ENCODE data around the gene CSTPP1. TPM values are rescaled to one million over a fixed set of nuclear protein-coding genes. Genes with fewer than 3 reads are reported as not detected.

CSTPP1 gene, protein sequence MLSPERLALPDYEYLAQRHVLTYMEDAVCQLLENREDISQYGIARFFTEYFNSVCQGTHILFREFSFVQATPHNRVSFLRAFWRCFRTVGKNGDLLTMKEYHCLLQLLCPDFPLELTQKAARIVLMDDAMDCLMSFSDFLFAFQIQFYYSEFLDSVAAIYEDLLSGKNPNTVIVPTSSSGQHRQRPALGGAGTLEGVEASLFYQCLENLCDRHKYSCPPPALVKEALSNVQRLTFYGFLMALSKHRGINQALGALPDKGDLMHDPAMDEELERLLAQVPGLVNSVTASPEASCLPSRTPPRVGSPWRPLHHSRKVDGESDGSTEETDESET
- total RNA-seq (2014; rRNA removed; shearing (Covaris generic); ENCODE audit: low replicate concordance) = 1.6 and 5.2 TPM in 2 replicates

DNA sequence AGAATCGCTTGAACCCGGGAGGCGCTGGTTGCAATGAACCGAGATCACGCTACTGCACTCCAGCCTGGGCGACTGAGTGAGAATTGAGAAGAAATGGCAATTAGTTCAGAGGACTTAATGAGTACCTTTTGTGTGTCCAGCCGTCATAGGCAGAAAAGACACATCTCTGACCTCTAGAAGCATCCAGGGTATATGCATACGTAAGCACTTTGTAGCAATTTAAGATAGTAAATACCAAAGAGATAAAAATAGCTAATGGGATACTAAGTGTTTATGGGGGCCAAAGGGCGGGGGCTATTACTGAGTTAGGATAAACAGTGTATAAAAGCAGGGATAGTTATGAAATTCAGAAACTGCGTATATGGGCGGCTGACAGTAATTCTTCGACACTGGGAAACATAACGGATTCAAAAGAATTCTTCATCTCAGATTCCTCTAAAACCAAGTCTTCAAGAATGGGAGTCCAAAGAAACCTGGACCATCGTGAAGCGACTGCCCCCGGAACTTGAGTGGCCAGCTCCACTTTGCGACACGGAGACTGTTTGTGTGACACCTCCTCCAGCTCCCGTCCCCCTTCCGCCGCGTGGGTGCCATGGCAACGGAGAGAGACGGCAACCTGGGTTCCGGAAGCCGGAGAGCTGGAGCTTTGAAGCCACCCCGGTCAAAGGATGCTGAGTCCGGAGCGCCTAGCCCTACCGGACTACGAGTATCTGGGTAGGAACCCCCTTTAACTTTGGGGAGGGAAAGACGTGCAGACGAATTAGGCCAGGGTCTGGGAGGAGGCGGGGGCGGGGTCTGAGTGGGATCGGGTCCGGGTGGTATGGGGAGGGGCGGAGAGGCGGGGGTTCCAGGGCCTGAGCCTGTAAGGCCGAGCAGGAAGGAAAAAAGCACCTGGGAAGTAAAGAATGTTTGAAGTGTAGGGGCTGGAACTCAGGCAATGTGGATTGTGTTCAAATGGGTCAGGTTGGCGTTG lies at the start of gene CSTPP1:
Gene CSTPP1, plus strand, starts transcription at position 624 of the 973 bp plus-strand sequence. Its CDS starts 45 bp downstream, at position 669.
- peak; percentile 93 for DNase-seq
- Histone ChIP-seq H3K9me3 (no peaks in the 10 kb centered on the region), H3K4me3 (peak within 1 kb of the TSS; percentile 73), H3K27me3 (no peaks in the 10 kb centered on the region), H3K36me3 (no peaks in the 10 kb centered on the region)

DNA sequence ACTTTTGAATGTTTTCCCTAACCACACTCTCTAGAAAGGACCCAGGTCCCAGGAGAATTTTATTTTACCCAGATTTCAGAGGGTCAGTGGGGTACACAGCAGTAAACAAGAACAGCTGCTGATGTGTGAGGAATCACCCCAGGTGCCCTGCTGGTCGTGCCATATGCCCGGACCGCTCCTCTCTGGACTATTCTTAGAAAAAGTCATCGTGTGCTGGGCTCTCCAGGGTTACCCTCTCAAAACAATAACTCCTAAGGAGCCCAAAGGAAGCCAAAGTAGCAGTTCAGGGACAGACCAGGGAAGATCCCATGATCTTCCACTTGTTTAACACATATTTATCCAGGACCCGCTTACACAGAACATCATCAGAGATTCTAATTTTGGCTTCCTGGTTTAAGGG lies 47.9 kb upstream of the CSTPP1 start:
- H3K36me3 ChIP-seq = no peaks in the 10 kb centered on the region
- no peak for DNase-seq
- H3K4me3 ChIP-seq = no peak overlapping the region
- H3K9me3 ChIP-seq = no peaks in the 10 kb centered on the region
- H3K27me3 ChIP-seq = peaks cover 6% of the 10 kb centered on the region; the same call in 1 of the 2 replicates

DNA sequence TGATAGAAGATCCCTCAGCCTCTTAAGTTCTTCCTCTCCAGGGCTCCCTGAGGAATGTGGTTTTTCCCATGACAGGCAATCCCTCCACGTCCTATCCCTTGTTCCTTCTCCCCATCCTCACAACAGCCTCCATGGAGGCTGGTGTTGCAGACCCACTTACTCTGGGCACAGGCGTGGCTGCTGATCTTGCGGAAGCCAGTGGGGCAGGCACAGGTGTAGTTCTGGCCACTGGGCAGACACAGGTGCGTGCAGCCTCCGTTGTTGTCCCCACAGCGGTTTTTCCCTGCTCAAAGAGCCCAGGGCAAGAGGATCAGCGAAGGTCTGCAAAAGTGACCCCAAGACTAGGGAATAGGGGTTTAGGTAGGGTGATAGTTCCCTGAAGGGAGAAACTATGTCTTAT lies 47.3 kb upstream of the CSTPP1 start:
- Histone ChIP-seq H3K9me3 (no peaks in the 10 kb centered on the region), H3K27me3 (peaks cover 6% of the 10 kb centered on the region; the same call in 1 of the 2 replicates), H3K36me3 (no peaks in the 10 kb centered on the region), H3K4me3 (no peak overlapping the region)
- no peak for DNase-seq

DNA sequence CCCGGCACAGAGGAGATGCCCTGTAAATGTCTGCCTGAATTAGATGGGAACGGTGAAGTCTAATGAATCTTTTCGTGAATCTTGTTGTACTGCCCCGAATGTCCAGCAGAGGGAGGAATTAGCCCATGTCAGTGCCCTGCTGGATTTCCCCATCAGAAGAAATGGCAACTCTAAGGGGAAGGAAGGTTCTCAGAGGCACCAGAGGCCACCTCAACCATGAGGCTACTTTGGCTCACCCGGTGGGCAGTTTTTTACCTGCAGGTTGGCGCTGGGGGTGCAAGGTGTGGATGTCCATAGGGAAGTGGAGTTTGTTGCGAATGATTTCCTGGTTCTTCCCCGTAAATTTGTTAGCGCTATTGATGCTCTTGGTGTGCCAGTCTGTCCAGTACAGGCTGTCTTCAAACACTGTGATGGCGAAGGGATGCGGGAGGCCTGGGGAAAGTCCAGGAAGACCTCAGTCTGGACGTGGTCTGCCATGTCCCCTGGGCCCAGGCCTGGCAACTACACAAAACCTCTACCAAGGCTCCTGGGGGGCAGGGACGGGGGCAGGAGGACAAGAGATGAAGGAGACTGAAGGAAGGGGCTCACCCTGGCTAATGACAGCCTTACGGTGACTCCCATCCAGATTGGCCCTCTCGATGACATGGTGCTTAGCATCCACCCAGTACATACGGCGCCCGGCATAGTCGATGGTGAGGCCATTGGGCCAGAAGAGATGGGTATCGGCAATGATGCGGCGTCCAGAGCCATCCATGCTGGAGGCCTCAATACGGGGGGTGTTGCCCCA lies 46.7 kb upstream of the CSTPP1 start:
- Histone ChIP-seq H3K4me3 (no peak overlapping the region), H3K36me3 (no peaks in the 10 kb centered on the region), H3K27me3 (peaks cover 6% of the 10 kb centered on the region; the same call in 1 of the 2 replicates), H3K9me3 (no peaks in the 10 kb centered on the region)
- DNase-seq = peak; percentile 28

DNA sequence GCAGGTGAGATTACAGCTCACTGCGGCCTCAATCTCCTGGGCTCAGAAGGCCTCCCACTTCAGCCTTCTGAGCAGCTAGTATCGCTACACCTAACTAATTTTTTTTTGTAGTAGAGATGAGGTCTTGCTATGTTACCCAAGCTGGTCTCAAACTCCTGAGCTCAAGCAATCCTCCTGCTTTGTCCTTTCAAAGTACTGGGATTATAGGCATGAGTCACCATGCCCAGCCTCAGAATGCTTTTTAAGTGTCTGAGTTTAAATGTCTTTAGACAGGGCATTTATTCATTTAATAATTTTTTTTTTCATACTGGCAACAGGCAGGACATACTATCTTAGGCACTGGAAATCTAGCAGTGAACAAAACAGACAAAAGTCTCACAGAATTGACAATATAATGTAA lies 45.9 kb upstream of the CSTPP1 start:
- peak; percentile 11 for DNase-seq
- Histone ChIP-seq H3K36me3 (no peaks in the 10 kb centered on the region), H3K4me3 (no peak overlapping the region), H3K27me3 (peaks cover 6% of the 10 kb centered on the region; the same call in 1 of the 2 replicates), H3K9me3 (no peaks in the 10 kb centered on the region)

DNA sequence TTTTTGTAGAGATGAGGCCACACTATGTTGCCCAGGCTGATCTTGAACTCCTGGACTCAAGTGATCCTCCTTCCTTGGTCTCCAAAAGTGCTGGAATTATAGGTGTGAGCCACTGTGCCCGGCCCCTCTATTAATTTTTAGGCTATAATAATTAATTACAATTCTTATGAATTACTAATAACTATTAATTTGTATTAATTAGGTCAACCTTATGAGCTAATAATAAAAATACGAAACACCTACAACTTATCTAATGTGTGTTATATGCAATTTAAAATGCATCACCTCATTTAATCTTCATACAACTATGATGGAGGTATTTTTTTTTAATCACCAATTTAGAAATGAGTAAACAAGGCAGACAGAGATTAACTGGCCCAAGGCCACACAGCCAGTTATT lies 44.5 kb upstream of the CSTPP1 start:
- no peaks in the 10 kb centered on the region for H3K9me3 ChIP-seq
- no peak overlapping the region for H3K4me3 ChIP-seq
- H3K27me3 ChIP-seq = peaks cover 6% of the 10 kb centered on the region; the same call in 1 of the 2 replicates
- no peak for DNase-seq
- no peaks in the 10 kb centered on the region for H3K36me3 ChIP-seq

DNA sequence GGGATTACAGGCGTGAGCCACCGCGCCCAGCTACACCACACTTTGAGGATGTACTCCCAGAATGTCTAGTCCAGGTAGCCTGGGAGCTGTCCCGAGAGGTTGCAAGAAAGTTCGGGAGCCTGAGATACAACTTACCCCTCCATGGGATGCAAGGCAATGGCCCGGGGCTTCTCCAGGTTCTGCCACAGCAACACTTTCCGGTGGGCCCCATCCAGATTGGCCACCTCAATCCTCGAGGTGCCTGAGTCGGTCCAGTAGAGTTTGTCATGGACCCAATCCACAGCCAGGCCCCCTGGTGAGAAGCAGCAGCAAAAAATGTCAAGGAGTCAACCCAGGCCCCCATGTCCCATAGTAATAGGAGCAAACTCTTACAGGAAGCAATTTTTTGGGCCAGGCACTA lies 43.7 kb upstream of the CSTPP1 start:
- Histone ChIP-seq H3K36me3 (no peaks in the 10 kb centered on the region), H3K4me3 (no peak overlapping the region), H3K9me3 (no peaks in the 10 kb centered on the region), H3K27me3 (peaks cover 6% of the 10 kb centered on the region; the same call in 1 of the 2 replicates)
- DNase-seq = no peak

DNA sequence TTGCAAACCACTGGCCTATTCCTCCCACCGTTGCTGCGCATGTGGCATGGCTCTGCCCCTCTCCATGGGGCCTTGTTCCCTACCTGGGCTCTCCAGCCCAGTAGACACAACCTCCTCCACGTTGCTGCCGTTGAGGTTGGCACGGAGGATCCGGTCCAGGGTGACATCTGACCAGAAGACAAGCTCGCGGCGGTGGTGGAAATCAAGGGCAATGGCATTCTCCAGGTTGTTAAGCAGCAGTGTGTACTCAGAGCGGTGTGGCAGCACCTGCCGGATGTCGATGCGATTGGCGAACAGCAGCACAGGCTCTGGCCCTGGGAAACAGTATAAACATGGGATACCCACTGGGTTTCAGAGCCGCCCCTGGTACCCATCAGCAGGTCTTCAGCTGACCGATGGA lies 42.1 kb upstream of the CSTPP1 start:
- Histone ChIP-seq H3K4me3 (no peak overlapping the region), H3K36me3 (no peaks in the 10 kb centered on the region), H3K9me3 (no peaks in the 10 kb centered on the region), H3K27me3 (no peaks in the 10 kb centered on the region)
- no peak for DNase-seq

DNA sequence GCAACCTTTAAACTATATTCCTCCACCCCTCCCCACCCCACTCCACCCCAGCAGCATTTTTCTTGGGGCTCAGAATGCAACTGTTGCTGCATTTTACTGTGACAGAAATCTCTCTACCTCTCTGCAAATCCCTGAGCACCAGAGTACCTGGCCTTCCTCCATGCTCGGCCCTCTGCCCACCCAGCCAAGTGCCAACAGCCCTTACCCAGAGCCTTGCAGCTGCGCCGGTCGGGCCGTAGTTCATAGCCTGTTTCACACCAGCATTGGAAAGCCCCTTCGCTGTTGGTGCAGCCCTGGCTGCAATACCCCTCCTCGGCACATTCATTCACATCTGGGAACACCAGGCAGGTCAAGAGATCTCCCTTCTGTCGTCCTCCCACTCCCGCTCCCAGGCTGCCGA lies 41.6 kb upstream of the CSTPP1 start:
- H3K27me3 ChIP-seq = no peaks in the 10 kb centered on the region
- H3K9me3 ChIP-seq = no peaks in the 10 kb centered on the region
- H3K4me3 ChIP-seq = no peak overlapping the region
- no peaks in the 10 kb centered on the region for H3K36me3 ChIP-seq
- DNase-seq = no peak

DNA sequence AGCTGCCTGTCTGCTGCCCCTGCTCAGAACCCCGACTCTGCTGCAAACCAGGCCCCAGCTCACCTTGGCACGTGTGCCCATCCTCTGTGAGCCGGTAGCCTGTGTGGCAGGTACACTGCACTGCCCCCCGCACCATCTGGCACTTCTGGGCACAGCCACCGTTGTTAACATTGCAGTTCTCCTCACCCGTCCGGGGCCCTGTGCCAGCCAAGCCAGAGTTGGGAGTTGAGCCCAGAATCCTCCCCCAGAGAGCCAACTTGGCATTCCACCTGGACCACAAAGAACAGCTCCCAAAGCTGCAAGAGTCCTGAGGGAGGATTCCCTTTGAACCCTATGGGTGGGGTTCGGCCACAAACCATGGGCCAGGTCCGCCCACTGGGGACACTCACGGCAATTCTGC lies 40.7 kb upstream of the CSTPP1 start:
- no peak overlapping the region for H3K4me3 ChIP-seq
- H3K9me3 ChIP-seq = no peaks in the 10 kb centered on the region
- DNase-seq = peak; percentile 85
- H3K27me3 ChIP-seq = no peaks in the 10 kb centered on the region
- H3K36me3 ChIP-seq = no peaks in the 10 kb centered on the region

DNA sequence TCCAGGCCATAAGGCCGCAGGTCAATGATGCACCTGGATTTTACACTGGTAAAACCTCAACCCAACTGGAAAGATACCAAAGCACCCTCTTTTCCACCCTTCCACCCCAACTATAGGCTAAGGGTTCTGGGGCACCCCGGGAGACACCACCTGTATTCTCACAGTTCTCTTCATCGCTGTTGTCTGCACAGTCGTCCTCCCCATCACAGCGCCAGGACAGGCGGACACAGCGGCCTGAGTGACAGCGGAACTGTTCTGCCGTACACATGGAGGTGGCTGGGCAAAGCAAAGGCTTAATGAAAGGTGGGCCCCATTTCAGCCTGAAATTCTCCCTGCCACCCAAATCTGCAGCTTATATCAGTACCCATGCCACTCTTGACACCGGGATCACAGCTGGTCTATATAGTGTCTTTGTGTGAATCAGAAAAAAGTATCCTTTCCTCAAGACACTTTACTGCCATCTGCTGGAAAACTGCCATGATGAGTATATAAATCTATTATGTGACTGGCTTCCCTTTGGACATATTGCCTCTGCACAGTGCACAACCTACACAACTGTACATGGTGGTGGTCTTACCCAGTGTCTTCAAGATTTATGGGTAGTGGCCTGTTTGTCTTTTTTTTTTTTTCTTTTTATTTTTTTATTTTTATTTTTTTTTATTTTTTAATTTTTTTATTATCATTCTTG lies 39.7 kb upstream of the CSTPP1 start:
- DNase-seq = no peak
- Histone ChIP-seq H3K36me3 (no peaks in the 10 kb centered on the region), H3K27me3 (no peaks in the 10 kb centered on the region), H3K4me3 (no peak overlapping the region), H3K9me3 (no peaks in the 10 kb centered on the region)

DNA sequence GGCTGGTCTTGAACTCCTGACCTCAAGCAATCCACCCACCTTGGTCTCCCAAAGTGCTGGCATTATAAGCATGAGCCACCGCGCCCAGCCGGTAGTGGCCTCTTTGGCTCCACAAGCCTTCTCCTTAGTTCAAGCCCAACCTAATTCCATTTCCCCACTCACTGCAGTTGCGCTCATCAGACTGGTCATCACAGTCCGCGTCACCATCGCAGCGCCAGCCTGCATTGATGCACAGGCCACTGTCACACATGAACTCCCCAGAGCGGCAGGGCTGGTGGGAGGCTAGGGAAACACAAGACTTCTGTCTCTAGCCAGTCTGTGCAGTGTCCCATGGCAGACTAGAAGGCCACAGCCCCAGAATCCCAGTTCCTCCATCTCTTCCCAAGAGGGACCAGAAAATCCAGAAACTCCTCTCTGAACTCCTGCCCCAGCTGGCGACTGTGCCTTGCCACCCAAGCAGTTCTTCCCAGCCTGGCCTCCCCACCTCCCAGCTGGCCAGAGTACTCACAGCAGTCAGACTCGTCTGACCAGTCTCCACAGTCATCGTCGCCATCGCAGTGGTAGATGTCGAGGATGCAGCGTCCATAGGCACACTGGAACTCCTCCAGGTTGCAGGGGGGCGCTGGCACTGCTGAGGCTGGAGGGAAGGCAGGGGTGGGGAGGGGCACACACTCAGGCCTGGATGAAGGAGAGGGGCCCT lies 38.0 kb upstream of the CSTPP1 start:
- H3K4me3 ChIP-seq = no peak overlapping the region
- DNase-seq = no peak
- H3K36me3 ChIP-seq = no peaks in the 10 kb centered on the region
- no peaks in the 10 kb centered on the region for H3K9me3 ChIP-seq
- H3K27me3 ChIP-seq = no peaks in the 10 kb centered on the region

DNA sequence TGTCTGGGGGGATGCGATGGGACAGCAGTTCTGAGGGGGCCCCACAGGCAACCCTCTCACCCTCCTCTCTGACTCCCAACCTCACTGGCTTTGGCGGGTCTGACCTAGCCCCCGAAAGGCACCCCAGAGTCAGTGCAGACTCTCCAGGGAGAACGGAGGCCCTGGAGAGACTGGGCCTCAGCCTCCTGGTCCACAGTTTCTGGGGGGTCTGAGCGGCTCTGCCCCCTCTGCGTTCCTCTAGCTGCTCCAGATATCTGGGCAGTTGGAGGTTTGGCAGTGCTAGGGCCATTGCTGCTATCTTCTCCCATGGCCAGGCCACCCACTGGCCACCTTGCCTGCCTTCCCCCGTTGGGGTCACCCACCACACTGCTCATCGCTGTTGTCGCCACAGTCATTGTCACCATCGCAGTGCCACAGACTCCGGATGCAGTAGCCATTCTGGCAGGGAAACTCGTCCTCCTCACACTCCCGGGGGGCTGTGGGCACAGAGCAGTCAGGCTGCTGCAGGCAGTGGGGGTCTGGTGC lies 37.0 kb upstream of the CSTPP1 start:
- Histone ChIP-seq H3K4me3 (no peak overlapping the region), H3K9me3 (no peaks in the 10 kb centered on the region), H3K27me3 (no peaks in the 10 kb centered on the region), H3K36me3 (no peaks in the 10 kb centered on the region)
- DNase-seq = no peak

DNA sequence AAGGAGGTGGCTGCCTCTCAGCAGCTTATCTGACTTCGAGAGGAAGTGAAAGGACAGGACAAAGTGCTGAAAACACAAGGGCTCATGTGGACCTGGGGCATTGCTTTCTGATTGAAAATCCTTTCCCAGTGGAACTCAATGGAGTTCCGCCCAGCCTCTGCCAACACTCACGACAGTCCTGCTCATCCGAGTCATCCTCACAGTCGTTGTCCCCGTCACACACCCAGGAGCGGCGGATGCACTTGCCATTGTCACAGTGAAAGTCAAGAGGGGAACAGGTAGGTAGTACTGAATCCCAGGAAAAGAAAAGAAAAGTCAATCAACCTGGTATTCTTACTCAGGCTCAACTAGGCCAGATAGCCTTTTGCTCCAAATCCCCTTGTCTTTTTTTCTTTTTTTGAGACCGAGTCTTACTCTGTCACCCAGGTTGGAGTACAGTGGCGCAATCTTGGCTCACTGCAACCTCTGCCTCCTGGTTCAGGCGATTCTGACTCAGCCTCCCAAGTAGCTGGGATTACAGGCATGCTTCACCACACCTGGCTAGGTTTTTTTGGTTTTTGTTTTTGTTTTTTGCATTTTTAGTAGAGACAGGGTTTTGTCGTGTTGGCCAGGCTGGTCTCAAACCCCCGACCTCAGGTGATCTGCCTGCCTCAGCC lies 36.3 kb upstream of the CSTPP1 start:
- Histone ChIP-seq H3K36me3 (no peaks in the 10 kb centered on the region), H3K4me3 (no peak overlapping the region), H3K27me3 (no peaks in the 10 kb centered on the region), H3K9me3 (no peaks in the 10 kb centered on the region)
- no peak for DNase-seq

DNA sequence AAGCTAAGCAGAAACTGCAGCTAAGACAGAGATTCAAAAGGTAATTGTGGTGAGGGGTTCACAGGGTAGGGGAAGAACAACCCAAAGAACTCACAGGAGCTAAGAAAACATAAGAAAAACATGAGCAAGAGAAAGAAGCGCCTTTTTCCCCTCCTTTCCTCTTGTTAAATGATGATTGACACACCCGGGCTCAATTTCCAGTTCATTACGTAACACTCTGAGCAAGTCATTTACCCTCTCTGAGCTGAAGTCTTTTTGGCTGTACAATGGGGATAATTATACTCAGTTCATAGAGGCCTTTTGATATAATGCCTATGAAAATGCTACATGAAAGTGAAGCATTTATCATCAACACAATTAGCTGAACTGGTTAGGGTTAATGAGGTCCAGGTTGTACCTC lies 35.4 kb upstream of the CSTPP1 start:
- Histone ChIP-seq H3K27me3 (no peaks in the 10 kb centered on the region), H3K9me3 (no peaks in the 10 kb centered on the region), H3K36me3 (no peaks in the 10 kb centered on the region), H3K4me3 (no peak overlapping the region)
- no peak for DNase-seq
